ENCODE results near the gene HID1.

DNA sequence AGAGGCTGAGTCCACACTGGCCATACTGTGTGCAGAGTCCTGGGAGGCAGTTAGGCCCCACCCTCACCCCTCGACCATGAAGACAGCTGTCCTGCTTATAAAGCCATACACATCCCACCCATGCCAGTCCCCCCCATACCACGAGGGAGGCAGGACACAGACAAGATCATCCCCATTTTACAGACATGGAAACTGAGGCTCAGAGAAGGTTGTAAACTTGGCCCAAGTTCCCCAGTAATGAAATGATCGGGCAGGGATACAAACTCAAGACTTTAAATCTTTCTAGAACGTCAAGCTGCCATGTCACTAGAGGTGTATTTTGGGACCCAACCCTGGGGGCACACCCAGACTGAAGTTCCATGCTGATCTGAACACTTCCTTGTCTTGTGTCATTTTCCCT lies 16.5 kb downstream of the HID1 start:
- TF ChIP-seq, protein P1, sequence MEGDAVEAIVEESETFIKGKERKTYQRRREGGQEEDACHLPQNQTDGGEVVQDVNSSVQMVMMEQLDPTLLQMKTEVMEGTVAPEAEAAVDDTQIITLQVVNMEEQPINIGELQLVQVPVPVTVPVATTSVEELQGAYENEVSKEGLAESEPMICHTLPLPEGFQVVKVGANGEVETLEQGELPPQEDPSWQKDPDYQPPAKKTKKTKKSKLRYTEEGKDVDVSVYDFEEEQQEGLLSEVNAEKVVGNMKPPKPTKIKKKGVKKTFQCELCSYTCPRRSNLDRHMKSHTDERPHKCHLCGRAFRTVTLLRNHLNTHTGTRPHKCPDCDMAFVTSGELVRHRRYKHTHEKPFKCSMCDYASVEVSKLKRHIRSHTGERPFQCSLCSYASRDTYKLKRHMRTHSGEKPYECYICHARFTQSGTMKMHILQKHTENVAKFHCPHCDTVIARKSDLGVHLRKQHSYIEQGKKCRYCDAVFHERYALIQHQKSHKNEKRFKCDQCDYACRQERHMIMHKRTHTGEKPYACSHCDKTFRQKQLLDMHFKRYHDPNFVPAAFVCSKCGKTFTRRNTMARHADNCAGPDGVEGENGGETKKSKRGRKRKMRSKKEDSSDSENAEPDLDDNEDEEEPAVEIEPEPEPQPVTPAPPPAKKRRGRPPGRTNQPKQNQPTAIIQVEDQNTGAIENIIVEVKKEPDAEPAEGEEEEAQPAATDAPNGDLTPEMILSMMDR (IDR thresholded peaks at IDR 0.05; ENCODE audit: low read length): no peak
- no peak for TF ChIP-seq EZH2 (optimal IDR thresholded peaks at IDR 0.05; ENCODE audit: low read depth, low read length)
